Measurements from ENCODE around the gene TAMALIN. TPM values are rescaled to one million over a fixed set of nuclear protein-coding genes. Genes with fewer than 3 reads are reported as not detected.

The TAMALIN gene
- total RNA-seq, 2 experiments from 2014 or later: 5.7 to 6.9 TPM

DNA sequence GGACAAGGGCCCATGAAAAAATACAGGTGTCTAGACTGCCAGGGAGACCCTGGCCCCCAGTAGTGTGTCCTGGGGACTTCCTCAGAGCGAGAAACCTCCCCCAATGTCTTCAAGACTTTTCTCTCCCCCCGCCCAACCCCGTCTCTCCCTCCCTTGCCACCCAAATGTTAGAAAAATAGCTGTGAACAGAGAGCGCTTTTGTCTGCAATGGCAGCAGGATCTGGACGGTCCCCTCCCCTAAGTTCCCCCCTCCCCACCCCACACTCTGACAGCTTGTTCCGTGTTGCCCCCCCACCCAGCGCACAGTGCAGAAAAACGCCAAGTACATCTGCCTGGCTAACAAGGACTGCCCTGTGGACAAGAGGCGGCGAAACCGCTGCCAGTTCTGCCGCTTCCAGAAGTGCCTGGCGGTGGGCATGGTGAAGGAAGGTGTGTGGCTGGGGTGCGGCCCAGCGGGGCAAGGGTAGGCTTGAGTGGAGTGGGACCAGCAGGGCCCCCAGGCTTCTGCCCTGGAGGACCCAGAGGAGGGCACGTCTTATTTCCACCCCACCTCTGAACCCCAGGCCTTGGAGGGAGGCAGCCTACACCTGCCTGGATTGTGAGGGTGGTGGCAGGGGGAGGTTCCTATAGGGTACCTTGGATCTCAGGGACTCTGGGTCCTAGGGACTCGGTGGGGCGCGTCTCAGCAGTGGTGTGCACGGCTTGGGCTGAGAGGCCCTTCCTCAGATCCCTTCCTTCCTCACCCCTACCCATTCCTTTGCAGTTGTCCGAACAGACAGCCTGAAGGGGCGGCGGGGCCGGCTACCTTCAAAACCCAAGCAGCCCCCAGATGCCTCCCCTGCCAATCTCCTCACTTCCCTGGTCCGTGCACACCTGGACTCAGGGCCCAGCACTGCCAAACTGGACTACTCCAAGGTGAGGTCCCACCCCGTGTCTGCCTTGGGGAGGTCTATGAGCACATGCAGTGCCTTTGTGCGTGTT lies 49.3 kb downstream of the TAMALIN start:
- Mint-ChIP-seq H3K9me3 (no peaks in the 10 kb centered on the region), H3K4me1 (peaks cover 21% of the 10 kb centered on the region), H3K36me3 (ENCODE audit: low read depth) (no peaks in the 10 kb centered on the region), H3K4me3 (no peak overlapping the region), H3K27me3 (no peaks in the 10 kb centered on the region), H3K27ac (no peak overlapping the region)
- no peak for DNase-seq
- ChIA-PET CTCF (interaction anchor here (0.8 to 2.5 kb wide), 6 partner anchors 11 to 33 kb away, joined by 3 to 11 read pairs (median 4); no protein-coding TSS in a partner anchor), POLR2A (no interaction called here)

DNA sequence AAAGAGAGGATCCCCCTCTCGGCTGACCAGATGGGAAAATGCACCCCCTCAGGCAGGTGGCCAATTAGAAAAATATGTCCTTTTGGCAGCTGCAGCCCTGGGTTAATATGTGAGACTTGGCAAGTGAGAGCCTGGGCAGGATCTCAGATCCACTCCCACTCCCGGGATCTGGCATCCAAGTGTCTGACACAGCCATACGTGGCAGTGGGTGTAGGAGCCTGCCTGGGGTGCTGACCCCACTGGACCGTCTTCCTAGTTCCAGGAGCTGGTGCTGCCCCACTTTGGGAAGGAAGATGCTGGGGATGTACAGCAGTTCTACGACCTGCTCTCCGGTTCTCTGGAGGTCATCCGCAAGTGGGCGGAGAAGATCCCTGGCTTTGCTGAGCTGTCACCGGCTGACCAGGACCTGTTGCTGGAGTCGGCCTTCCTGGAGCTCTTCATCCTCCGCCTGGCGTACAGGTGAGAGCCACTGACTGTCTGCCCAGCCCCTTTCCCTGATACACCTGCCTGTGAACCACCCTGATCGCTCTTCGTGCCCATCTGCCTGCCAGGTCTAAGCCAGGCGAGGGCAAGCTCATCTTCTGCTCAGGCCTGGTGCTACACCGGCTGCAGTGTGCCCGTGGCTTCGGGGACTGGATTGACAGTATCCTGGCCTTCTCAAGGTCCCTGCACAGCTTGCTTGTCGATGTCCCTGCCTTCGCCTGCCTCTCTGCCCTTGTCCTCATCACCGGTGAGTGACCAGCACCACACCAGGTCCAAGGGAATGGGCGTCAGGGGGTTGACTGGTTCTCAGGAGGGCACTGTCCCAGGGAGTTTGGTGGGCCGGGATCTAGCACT lies 50.3 kb downstream of the TAMALIN start:
- Mint-ChIP-seq H3K27ac (no peak overlapping the region), H3K4me1 (peaks cover 12% of the 10 kb centered on the region)

GRCh38 chr12:52057638-52058576 lies 51.2 kb downstream of the TAMALIN start:
- DNase-seq: no peak
- Mint-ChIP-seq H3K4me3 (no peak overlapping the region), H3K9me3 (no peaks in the 10 kb centered on the region), H3K4me1 (peaks cover 3% of the 10 kb centered on the region), H3K27me3 (no peaks in the 10 kb centered on the region), H3K36me3 (ENCODE audit: low read depth) (no peaks in the 10 kb centered on the region), H3K27ac (no peak overlapping the region)
- ChIA-PET POLR2A (no interaction called here), CTCF (interaction anchor here (0.8 to 5.0 kb wide), 5 partner anchors 8 to 35 kb away, joined by 3 to 33 read pairs (median 5); partner anchors contain the start of gene ATG101)

More for the DNA sequence above, 50.3 kb downstream of the TAMALIN start:
- no peak for DNase-seq
- Mint-ChIP-seq H3K9me3 (no peaks in the 10 kb centered on the region), H3K27me3 (no peaks in the 10 kb centered on the region), H3K36me3 (ENCODE audit: low read depth) (no peaks in the 10 kb centered on the region), H3K4me3 (no peak overlapping the region)
- POLR2A ChIA-PET: no interaction called here
- CTCF ChIA-PET: interaction anchor here (0.8 to 1.3 kb wide), 5 partner anchors 9 to 34 kb away, joined by 3 to 7 read pairs (median 4); partner anchors contain the start of gene ATG101

- no peaks in the 10 kb centered on the region for H3K27me3 Mint-ChIP-seq
- CTCF ChIA-PET: interaction anchor here (0.6 to 5.0 kb wide), 4 partner anchors 9 to 101 kb away, joined by 3 to 33 read pairs (median 5); no protein-coding TSS in a partner anchor
- no peak overlapping the region for H3K27ac Mint-ChIP-seq
Measured at GRCh38 chr12:52058631-52059361, 52.0 kb downstream of the TAMALIN start.

DNA sequence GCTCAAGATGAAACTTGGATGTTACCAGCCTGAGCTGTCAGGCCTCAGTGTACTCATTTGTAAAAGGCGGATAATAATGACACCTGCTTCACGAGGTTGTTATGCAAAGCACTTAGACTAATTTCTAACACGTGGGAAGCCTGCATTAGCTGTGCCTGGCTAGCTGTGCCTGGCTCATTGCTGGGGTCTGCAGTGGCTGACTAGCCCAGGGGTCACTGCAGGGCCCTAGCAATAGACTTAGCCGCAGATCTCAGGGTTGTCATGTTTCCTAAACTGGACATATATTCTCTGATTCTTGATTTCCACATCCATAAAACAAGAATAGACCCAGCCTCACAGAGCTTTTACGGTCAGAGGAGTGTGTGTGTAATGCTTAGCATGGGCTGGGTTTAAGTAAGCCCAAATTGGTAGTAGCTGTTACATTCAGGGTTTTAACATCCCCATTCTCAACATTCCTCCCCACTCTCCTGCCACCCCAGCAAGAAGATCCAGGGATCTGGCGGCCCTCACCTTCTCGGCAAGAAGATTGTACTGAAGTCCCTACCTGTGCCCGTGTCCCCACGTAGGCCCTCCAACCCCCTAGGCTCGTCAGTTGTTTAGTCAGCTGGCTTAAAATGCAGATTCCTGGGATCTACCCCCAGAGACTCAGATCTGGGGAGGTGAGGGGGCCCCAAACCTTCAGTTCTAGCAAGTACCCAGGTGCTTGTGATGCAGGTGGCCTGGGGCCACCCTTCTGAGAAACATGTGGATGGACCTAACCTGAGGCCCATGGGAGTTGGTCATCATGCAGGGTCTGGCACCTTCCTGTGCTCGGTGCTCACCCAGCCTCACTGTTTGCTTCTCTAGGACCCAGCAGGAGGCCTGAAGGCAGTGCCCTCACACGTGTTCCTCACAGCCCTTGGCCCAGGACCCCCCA lies 53.1 kb downstream of the TAMALIN start:
- no peaks in the 10 kb centered on the region for H3K27me3 Mint-ChIP-seq
- H3K4me1 Mint-ChIP-seq: no peaks in the 10 kb centered on the region
- ChIA-PET POLR2A (no interaction called here), CTCF (interaction anchor here (0.8 to 5.0 kb wide), 5 partner anchors 8 to 34 kb away, joined by 3 to 33 read pairs (median 5); partner anchors contain the start of gene ATG101)
- H3K4me3 Mint-ChIP-seq: no peak overlapping the region
- no peaks in the 10 kb centered on the region for H3K9me3 Mint-ChIP-seq
- H3K36me3 Mint-ChIP-seq (ENCODE audit: low read depth): no peaks in the 10 kb centered on the region
- no peak overlapping the region for H3K27ac Mint-ChIP-seq
- DNase-seq: no peak

More at GRCh38 chr12:52058631-52059361, 52.0 kb downstream of the TAMALIN start:
- no peak for DNase-seq
- POLR2A ChIA-PET: no interaction called here
- H3K4me1 Mint-ChIP-seq: no peaks in the 10 kb centered on the region
- no peaks in the 10 kb centered on the region for H3K9me3 Mint-ChIP-seq
- H3K36me3 Mint-ChIP-seq (ENCODE audit: low read depth): no peaks in the 10 kb centered on the region
- H3K4me3 Mint-ChIP-seq: no peak overlapping the region

- ChIA-PET POLR2A (no interaction called here), CTCF (interaction anchor here (1.2 to 5.0 kb wide), 4 partner anchors 9 to 35 kb away, joined by 3 to 33 read pairs (median 7); partner anchors contain the start of gene ATG101)
- Mint-ChIP-seq H3K4me1 (no peaks in the 10 kb centered on the region), H3K27ac (no peak overlapping the region), H3K4me3 (no peak overlapping the region), H3K27me3 (no peaks in the 10 kb centered on the region), H3K9me3 (no peaks in the 10 kb centered on the region), H3K36me3 (ENCODE audit: low read depth) (no peaks in the 10 kb centered on the region)
- no peak for DNase-seq
Measured at GRCh38 chr12:52060498-52061177, 53.9 kb downstream of the TAMALIN start.

- ChIA-PET CTCF (interaction anchor here (1.2 to 5.0 kb wide), 6 partner anchors 8 to 36 kb away, joined by 3 to 33 read pairs (median 8); partner anchors contain the start of genes ATG101 and NR4A1), POLR2A (no interaction called here)
- Mint-ChIP-seq H3K27me3 (peaks cover 2% of the 10 kb centered on the region), H3K36me3 (ENCODE audit: low read depth) (no peaks in the 10 kb centered on the region), H3K27ac (no peak overlapping the region), H3K4me1 (peaks cover 3% of the 10 kb centered on the region), H3K4me3 (no peak overlapping the region), H3K9me3 (no peaks in the 10 kb centered on the region)
- DNase-seq: no peak
Measured at GRCh38 chr12:52061470-52062166, 54.9 kb downstream of the TAMALIN start.

DNA sequence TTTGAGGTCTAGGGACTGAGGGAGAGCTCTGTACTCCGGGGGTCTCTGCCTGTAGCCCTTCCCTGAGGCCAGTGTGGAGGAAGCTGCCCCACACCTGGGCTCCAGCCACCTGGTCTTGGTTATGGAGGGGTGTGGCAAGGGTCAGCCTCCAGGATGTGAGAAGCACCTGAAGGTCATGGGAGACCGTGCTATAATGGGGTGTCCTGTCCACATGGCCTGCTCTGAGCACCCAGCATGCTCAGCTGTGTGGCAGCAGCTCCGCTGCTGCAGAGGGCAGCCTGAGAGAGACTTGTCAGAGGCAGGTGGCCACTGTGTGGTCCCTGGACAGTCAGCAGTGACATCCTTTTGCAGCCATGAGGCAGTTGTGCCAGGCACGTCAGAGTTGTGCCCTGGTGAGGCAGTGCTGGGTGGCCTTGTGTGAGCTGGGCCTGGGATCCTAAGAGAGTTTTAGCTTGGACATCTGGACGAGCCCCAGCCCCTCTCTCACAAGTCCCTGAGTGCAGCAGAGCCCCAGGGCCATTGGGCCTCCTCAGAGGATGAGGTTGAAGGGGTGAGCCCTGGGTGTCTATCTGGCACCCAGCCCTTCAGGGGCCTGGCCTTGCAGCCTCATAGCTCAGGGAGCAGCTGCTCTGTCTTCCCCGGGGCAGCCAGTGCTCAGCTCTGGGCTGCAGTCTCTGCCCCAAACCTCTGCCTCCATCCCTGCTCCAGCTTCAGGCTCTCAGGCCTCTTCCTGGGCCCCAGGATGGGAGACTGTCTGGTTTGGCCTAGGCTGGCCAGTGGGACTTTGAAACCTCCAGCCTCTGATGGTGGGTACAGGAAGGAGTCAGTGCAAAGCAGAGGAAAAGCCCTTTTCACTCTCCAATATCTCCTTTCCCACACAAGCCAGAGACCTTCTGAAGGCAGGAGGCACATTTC lies 55.7 kb downstream of the TAMALIN start:
- no peak overlapping the region for H3K4me3 Mint-ChIP-seq
- H3K27me3 Mint-ChIP-seq: peaks cover 7% of the 10 kb centered on the region
- H3K4me1 Mint-ChIP-seq: peaks cover 8% of the 10 kb centered on the region
- ChIA-PET CTCF (interaction anchor here (0.7 to 5.0 kb wide), 6 partner anchors 7 to 37 kb away, joined by 3 to 33 read pairs (median 8); partner anchors contain the start of genes ATG101 and NR4A1), POLR2A (no interaction called here)
- no peak for DNase-seq
- H3K36me3 Mint-ChIP-seq (ENCODE audit: low read depth): no peaks in the 10 kb centered on the region
- no peaks in the 10 kb centered on the region for H3K9me3 Mint-ChIP-seq
- no peak overlapping the region for H3K27ac Mint-ChIP-seq
